Neural progenitor cell (in vitro differentiated cells): ENCODE measurements around the gene IFI30.

ENCODE experiments used
- EZH2 ChIP-seq: fragments of 200-600 bp; sonication (generic); IDR thresholded peaks from 2 replicates; pipeline ENCODE4 v1.6.1; 2017; ENCODE audit warnings: antibody characterized with exemption, mild to moderate bottlenecking, moderate library complexity
- EZH2phosphoT487 ChIP-seq: fragments of 200-600 bp; sonication (generic); IDR thresholded peaks from 2 replicates; pipeline ENCODE4 v1.6.1; 2017; ENCODE audit warnings: antibody characterized with exemption
- TF ChIP-seq, protein P1 (sequence below): fragments of 200-600 bp; sonication (generic); IDR thresholded peaks from 2 replicates; pipeline ENCODE4 v1.5.1; 2017; ENCODE audit warnings: antibody characterized with exemption, mild to moderate bottlenecking

DNA sequence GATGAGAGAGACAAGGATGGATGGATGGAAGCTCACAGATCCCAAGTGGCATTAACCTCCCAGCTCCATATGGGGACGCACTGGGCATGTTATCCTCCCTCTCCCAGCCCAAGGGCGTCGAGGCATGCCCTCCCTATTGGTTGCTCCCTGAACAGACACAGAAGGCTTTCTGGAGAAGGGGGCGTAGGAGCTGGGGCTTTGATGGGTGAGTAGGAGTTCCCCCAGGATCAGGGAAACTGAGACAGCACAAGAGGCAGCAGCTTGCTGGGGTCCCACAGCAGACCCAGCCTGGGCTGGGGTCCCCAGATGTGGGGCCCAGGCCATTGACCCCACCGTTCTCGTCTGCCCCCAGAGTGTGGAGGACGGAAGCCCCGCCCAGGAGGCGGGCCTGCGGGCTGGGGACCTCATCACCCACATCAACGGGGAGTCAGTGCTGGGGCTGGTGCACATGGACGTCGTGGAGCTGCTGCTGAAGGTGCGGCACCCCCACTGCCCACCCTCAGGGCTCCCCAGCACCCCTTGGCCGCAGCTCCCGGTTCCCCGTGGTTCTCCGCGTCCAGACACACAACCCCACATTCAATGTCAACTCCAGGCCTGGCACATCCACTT lies 28.1 kb upstream of the IFI30 start:
- TF ChIP-seq, protein P1, sequence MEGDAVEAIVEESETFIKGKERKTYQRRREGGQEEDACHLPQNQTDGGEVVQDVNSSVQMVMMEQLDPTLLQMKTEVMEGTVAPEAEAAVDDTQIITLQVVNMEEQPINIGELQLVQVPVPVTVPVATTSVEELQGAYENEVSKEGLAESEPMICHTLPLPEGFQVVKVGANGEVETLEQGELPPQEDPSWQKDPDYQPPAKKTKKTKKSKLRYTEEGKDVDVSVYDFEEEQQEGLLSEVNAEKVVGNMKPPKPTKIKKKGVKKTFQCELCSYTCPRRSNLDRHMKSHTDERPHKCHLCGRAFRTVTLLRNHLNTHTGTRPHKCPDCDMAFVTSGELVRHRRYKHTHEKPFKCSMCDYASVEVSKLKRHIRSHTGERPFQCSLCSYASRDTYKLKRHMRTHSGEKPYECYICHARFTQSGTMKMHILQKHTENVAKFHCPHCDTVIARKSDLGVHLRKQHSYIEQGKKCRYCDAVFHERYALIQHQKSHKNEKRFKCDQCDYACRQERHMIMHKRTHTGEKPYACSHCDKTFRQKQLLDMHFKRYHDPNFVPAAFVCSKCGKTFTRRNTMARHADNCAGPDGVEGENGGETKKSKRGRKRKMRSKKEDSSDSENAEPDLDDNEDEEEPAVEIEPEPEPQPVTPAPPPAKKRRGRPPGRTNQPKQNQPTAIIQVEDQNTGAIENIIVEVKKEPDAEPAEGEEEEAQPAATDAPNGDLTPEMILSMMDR: no peak
- TF ChIP-seq EZH2 (no peak), EZH2phosphoT487 (no peak)
